Testis (tissue), 3 donors: ENCODE data around the gene INTS6. TPM values are rescaled to one million over a fixed set of nuclear protein-coding genes. Genes with fewer than 3 reads are reported as not detected.
A peak's percentile ranks its signal among the peaks of the same experiment; 100 is the strongest.

Experiments used
- DNase-seq: peaks from one replicate; pipeline ENCODE4 v3.0.0-alpha.2; 2019
- H3K27ac ChIP-seq, 2 donors: fragments of 200-600 bp; sonication (generic); one replicate each; pipeline ENCODE4 v1.5.1; 2019
- H3K27me3 ChIP-seq: fragments of 200-600 bp; sonication (generic); one replicate; pipeline ENCODE4 v1.5.1; 2019
- H3K36me3 ChIP-seq: fragments of 200-600 bp; sonication (generic); one replicate; pipeline ENCODE4 v1.5.1; 2017; ENCODE audit warnings: low read depth; ENCODE audit errors: missing control alignments
- H3K4me1 ChIP-seq: fragments of 200-600 bp; sonication (generic); one replicate; pipeline ENCODE4 v1.5.1; 2019
- H3K4me3 ChIP-seq, 2 donors: fragments of 200-600 bp; sonication (generic); one replicate each; pipeline ENCODE4 v1.5.1; 2017 to 2019
- H3K9me3 ChIP-seq: fragments of 200-600 bp; sonication (generic); one replicate; pipeline ENCODE4 v1.5.1; 2017
- POLR2A ChIP-seq: fragments of 450-650 bp; IDR thresholded peaks from one replicate; pipeline ENCODE4 v1.6.1; 2017; ENCODE audit warnings: antibody characterized with exemption, mild to moderate bottlenecking, moderate library complexity
- WGBS, 2 donors: methylation state at CpG; one replicate each; pipeline ENCODE4 v1.1.5; 2018; 5-methylcytosine and 5-hydroxymethylcytosine counted together
- intact Hi-C: fragments of 100-400 bp; cut with DNase I; formaldehyde crosslinking; loops from one replicate; pipeline ENCODE4 v1.15.1; 2023; ENCODE audit warnings: low total_unique reads
- polyA plus RNA-seq: library from polyadenylated mRNA; stranded (reverse); fragments of 350-450 nt; fragmentation: Illumina TruSeq; extraction: RNeasy Lipid Tissue Mini Kit (QIAGEN cat#74804); gene quantifications from one replicate; pipeline ENCODE4 v1.2.3, GENCODE V29; 2014; ENCODE audit warnings: low read depth, low replicate concordance; ENCODE audit not compliant: insufficient read depth
- total RNA-seq, 2 donors: library from RNA; depleted of rRNA; stranded (reverse); fragments of >200 nt; gene quantifications; one replicate each; pipeline ENCODE4 v1.2.3, GENCODE V29; 2016
- TF ChIP-seq, protein P1 (sequence below), 3 experiments: fragments of 450-650 bp in 2 of 3; fragments of 200-600 bp in 1 of 3; sonication (generic) in 1 of 3; IDR thresholded peaks; one replicate each; pipeline ENCODE4 v1.5.1; 2016 to 2019; ENCODE audit warnings: antibody characterized with exemption in 3 of 3, mild to moderate bottlenecking in 2 of 3, moderate library complexity in 1 of 3

The INTS6 gene
- total and polyA plus RNA-seq, 3 donors from 2014 or later: 97.6 to 132 (median 130) TPM

DNA sequence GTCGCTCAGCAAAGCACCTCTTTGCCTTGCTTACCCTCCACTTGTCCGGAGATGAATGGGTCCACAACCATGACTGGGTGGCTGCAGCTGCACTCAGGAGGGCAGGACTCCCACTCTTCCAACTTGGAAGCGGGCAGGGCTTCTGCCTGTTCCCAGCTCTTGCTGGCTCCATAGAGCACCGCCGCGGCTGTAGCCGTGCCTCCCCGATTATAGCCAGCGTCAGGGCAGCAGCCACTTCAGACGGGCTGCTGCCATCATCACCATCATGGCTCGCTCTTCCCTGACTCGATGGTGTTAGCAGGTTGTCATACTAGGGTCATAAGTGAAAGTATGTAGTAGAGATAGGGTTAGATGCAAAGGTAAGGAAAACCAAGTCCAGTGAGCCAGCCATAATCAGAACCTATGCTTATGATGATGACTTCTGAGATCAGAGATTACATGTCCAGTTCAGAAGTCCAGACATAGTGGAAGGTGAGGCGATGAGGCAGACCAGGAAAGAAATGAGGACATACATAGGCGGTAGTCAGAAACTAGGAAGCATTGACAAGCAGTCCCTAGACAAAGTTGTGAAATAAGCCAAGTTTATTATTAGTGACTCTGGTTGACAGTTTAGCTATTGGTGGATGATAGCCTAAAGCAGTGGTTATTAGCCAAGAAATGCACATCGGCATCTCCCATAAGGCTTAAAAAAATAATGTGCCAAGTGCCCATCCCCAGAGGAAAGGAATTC lies 4.4 kb upstream of the INTS6 start:
- no peak overlapping the region for H3K27ac ChIP-seq
- DNase-seq: no peak
- no peaks in the 10 kb centered on the region for H3K27me3 ChIP-seq
- TF ChIP-seq, protein P1, sequence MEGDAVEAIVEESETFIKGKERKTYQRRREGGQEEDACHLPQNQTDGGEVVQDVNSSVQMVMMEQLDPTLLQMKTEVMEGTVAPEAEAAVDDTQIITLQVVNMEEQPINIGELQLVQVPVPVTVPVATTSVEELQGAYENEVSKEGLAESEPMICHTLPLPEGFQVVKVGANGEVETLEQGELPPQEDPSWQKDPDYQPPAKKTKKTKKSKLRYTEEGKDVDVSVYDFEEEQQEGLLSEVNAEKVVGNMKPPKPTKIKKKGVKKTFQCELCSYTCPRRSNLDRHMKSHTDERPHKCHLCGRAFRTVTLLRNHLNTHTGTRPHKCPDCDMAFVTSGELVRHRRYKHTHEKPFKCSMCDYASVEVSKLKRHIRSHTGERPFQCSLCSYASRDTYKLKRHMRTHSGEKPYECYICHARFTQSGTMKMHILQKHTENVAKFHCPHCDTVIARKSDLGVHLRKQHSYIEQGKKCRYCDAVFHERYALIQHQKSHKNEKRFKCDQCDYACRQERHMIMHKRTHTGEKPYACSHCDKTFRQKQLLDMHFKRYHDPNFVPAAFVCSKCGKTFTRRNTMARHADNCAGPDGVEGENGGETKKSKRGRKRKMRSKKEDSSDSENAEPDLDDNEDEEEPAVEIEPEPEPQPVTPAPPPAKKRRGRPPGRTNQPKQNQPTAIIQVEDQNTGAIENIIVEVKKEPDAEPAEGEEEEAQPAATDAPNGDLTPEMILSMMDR (IDR thresholded peaks at IDR 0.05): no peak
- TF ChIP-seq POLR2A: no peak
- intact Hi-C loops: loop anchor here (10.0 kb wide), 1 partner anchor 128 kb away; the partner anchor contains the start of gene WDFY2
- H3K36me3 ChIP-seq: no peaks in the 10 kb centered on the region
- WGBS, 2 donors: 95% methylated on average over 13 to 15 of the region's 15 CpGs
- H3K4me1 ChIP-seq: peaks cover 13% of the 10 kb centered on the region
- no peaks in the 10 kb centered on the region for H3K9me3 ChIP-seq
- no peak overlapping the region for H3K4me3 ChIP-seq

DNA sequence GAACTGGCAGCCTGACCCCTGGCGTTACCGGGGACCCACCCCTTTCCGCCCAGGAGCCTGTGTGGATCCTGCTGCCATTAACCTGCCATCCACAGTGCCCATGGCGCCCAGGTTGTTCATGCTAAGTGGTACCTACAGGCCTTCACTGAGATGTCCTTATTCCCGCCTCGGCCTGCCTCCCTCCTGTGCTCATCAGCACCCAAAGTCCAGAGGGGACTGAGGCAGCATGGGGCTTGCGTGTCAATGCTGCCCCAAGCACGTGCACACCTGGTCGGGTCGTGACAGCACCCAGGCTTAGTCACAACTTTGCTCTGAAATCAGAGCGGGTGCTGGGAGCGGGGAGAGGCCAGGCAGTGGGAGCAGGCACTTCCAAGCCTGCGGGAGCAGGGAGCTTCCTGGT lies 3.7 kb upstream of the INTS6 start:
- no peak for DNase-seq

DNA sequence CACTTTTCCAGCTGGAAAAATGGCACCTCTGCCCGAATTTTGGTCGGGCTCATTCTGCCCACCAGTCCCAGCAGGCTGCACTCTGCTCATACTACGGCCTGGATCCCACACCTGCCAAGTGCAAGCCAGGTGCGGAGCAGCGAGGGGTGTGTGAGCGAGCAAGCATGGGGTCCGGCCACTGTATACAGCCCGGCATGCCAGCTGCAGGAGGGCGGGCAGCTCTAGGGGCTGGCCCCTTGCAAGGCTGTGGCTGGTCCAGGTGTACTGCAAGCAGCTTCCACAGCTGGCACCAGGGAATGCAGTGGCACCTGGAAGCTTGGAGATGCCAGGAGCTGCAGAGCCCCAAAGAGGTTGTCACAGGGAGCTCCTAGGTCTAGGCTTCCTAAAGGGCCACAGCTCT lies 2.7 kb upstream of the INTS6 start:
- 84 to 92% methylated on average over 2 to 8 of the region's 9 CpGs for WGBS, 2 donors
- peaks cover 13% of the 10 kb centered on the region for H3K4me1 ChIP-seq
- TF ChIP-seq, protein P1 (IDR thresholded peaks at IDR 0.05): no peak
- TF ChIP-seq POLR2A: no peak

More for the DNA sequence above, 3.7 kb upstream of the INTS6 start:
- Histone ChIP-seq H3K9me3 (no peaks in the 10 kb centered on the region), H3K27ac (no peak overlapping the region), H3K36me3 (no peaks in the 10 kb centered on the region), H3K4me1 (peaks cover 13% of the 10 kb centered on the region), H3K27me3 (no peaks in the 10 kb centered on the region), H3K4me3 (no peak overlapping the region)
- WGBS, 2 donors: 94 to 95% methylated on average over 3 to 13 of the region's 13 CpGs
- TF ChIP-seq POLR2A: no peak
- TF ChIP-seq, protein P1 (IDR thresholded peaks at IDR 0.05): no peak
- intact Hi-C loops: loop anchor here (10.0 kb wide), 1 partner anchor 128 kb away; the partner anchor contains the start of gene WDFY2

DNA sequence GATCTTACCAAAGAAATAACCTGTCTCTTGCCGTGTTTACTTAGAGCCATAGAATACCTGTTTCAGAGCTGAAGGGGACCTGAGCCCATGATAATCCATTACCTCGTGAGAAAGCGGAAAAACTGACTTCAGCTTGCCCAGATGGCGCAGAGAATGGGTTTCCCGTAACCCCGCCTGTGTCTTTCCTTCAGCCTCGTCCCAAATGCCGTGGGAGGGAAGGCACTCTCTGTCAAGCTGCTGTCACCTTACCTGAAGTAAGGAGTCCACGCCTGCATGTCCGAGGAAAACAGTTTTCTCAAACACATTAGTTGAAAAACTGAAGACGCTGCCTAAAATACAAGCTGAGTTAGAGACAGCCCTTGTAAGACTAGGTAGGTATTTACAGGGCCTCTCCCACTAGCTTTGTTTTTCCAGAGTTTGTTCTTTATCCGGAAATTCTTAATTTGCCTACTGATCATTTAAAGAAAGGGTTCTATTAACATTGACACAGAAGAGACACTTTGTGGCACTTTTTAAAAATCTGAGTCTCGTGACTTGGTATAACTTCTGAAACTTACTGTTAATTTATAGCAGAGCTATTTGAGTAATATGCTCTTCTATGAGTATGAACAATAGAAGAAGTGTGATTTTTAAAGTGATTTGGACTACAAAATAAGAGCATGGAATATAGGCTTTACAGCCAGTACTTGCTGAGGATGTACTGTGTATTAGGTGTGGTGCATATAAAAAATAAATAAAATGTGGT lies 1.3 kb upstream of the INTS6 start:
- 6 to 12% methylated on average over 13 of the region's 13 CpGs for WGBS, 2 donors
- intact Hi-C loops: loop anchor here (5.0 to 10.0 kb wide), 2 partner anchors 131 to 348 kb away; partner anchors contain the start of genes DHRS12 and WDFY2
- peak; percentile 42 for DNase-seq

More for the DNA sequence above, 2.7 kb upstream of the INTS6 start:
- H3K27me3 ChIP-seq: no peaks in the 10 kb centered on the region
- no peak for DNase-seq
- H3K36me3 ChIP-seq: no peaks in the 10 kb centered on the region
- intact Hi-C loops: loop anchor here (10.0 kb wide), 1 partner anchor 129 kb away; the partner anchor contains the start of gene WDFY2
- H3K9me3 ChIP-seq: no peaks in the 10 kb centered on the region
- H3K4me3 ChIP-seq: no peak overlapping the region
- no peak overlapping the region for H3K27ac ChIP-seq

More for the DNA sequence above, 1.3 kb upstream of the INTS6 start:
- peaks cover 13% of the 10 kb centered on the region for H3K4me1 ChIP-seq
- TF ChIP-seq POLR2A: no peak
- no peaks in the 10 kb centered on the region for H3K27me3 ChIP-seq
- no peaks in the 10 kb centered on the region for H3K36me3 ChIP-seq
- peak overlapping the region; percentile 93 to 96 for H3K27ac ChIP-seq
- peak overlapping the region; percentile 76 for H3K4me3 ChIP-seq
- H3K9me3 ChIP-seq: no peaks in the 10 kb centered on the region
